ENCODE data around the gene PNLIPRP3. TPM values are rescaled to one million over a fixed set of nuclear protein-coding genes. Genes with fewer than 3 reads are reported as not detected.
A peak's percentile ranks its signal among the peaks of the same experiment; 100 is the strongest.

PNLIPRP3 gene
- total and polyA plus RNA-seq, 5 donors from 2014 or later: not detected

DNA sequence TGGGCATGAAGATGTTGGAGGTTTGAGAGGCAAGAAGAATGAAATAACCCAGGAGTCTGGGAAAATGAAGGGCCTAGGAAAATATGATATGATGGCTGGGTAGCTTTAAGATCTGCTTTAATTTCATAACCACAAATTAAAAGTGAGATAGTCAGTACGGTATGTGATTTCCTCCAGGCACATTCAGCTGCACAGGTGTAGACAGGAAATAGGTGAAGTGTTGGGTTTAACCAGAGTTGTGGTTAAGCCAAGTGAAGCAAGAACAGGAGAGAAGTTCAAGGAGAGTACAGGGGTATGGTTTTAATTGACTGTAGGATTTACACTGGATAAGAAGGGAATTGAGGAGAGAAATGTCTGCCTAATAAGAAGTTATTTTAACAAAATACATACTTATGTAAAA is 2.6 kb downstream of the PNLIPRP3 start:
- Histone ChIP-seq H3K27ac (ENCODE audit: insufficient read depth, low read length, poor library complexity, severe bottlenecking) (no peak overlapping the region), H3K4me3 (ENCODE audit: low read depth, low read length) (no peak overlapping the region), H3K9me3 (ENCODE audit: control insufficient read depth in 2 of 2, low read length in 2 of 2) (no peaks in the 10 kb centered on the region), H3K36me3 (ENCODE audit: control insufficient read depth, insufficient read depth, low read length) (no peaks in the 10 kb centered on the region), H3K27me3 (ENCODE audit: control insufficient read depth, insufficient read depth, low read length) (no peaks in the 10 kb centered on the region), H3K4me1 (ENCODE audit: control insufficient read depth, insufficient read depth, low read length, poor library complexity, severe bottlenecking) (no peaks in the 10 kb centered on the region)
- Mint-ChIP-seq H3K36me3 (no peaks in the 10 kb centered on the region), H3K4me1 (no peaks in the 10 kb centered on the region), H3K9me3 (peaks cover 0 to 3% (median 0%) of the 10 kb centered on the region in 7 donors), H3K4me3 (no peak overlapping the region), H3K27me3 (no peaks in the 10 kb centered on the region), H3K27ac (no peak overlapping the region)
- DNase-seq: no peak
- ATAC-seq (ENCODE audit: low read depth in 2 of 2): no peak

DNA sequence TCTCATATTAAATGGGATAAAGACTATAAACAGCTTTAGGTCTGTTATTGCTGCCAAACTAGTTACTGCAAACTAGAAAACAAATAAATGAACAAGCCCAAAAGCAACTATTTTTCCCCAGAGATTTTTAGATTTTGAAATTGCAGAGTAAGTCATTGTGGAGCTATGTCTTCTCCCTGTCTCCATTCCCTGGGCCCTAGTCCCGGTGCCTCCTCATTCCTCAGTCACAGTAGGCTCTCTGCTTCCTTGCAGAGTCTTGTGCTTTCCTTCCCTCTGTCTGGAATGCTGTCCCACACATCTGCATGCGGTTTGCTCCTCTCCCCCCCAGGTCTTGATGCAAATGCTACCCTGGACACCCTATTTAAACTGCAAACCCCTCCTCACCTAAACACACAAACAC is 4.0 kb downstream of the PNLIPRP3 start:
- Histone ChIP-seq H3K9me3 (ENCODE audit: control insufficient read depth in 2 of 2, low read length in 2 of 2) (no peaks in the 10 kb centered on the region), H3K4me1 (ENCODE audit: control insufficient read depth, insufficient read depth, low read length, poor library complexity, severe bottlenecking) (no peaks in the 10 kb centered on the region), H3K4me3 (ENCODE audit: low read depth, low read length) (no peak overlapping the region), H3K27ac (ENCODE audit: insufficient read depth, low read length, poor library complexity, severe bottlenecking) (no peak overlapping the region), H3K36me3 (ENCODE audit: control insufficient read depth, insufficient read depth, low read length) (no peaks in the 10 kb centered on the region), H3K27me3 (ENCODE audit: control insufficient read depth, insufficient read depth, low read length) (no peaks in the 10 kb centered on the region)
- Mint-ChIP-seq H3K27me3 (no peaks in the 10 kb centered on the region), H3K4me1 (no peaks in the 10 kb centered on the region), H3K27ac (no peak overlapping the region), H3K4me3 (no peak overlapping the region), H3K9me3 (no peaks in the 10 kb centered on the region), H3K36me3 (no peaks in the 10 kb centered on the region)
- ATAC-seq (ENCODE audit: low read depth in 2 of 2): no peak
- no peak for DNase-seq

DNA sequence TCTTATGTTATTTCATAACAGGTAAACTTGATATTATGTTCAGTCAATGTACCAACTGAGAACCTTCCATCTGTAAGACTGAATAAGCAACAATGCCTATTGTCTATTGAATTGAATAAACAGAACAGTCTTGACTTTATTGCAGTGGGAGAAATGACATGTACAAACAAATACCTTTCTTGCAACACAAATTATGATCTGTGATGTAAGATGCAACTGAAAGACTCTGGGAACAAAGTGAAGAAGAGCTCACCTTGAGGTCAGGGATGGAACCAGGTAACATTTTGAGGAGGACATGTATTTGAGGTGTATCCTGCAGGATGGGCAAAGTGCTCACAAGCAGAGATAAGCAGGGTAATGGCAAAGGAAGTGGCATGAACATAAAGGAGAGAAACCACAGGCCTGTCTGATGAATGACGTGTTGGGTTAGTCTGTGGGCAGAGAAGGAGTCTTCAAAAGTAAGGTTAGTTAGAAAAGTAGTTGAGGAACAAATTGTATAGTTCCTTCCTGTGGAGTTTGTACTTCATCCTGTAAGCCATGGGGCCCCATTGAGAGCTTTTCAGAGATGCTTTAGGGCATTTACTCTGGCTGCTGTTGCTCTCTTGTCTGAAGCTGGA is 9.5 kb downstream of the PNLIPRP3 start:
- H3K27me3 Mint-ChIP-seq: no peaks in the 10 kb centered on the region
- no peak overlapping the region for H3K27ac Mint-ChIP-seq

DNA sequence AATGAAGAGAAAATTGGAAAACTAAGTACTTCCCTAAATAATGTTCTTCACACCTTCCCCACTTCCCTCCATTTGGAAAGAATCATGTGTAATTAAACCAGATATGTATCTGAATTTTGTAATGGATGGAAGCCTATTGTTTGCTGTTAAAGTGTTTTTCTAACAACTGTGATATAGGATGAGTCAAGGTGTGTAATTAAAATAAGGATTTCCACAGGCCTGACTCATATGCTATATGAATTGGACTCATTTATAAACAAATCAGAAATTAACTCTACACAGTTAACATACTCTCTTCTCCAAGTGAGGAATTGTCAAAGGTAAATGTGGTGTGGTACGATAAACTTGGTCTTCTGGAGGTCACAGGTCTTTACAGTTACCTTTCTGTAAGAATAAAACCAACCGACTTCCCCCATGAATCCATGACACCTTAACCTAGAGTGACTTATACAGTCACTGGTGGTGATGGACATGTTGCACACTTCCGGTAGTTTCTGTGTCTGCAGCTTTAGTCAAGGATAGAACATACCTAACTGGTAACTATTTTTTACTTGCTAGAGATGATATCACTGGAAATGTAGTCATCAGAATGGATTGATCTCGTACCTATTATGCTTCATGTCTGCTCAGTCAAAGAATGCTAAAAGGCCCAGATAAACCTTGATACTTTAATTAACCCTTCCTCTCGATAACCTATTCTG is 12.8 kb downstream of the PNLIPRP3 start:
- Mint-ChIP-seq H3K36me3 (no peaks in the 10 kb centered on the region), H3K9me3 (peaks cover 0 to 3% (median 0%) of the 10 kb centered on the region in 7 donors), H3K27ac (no peak overlapping the region), H3K4me3 (no peak overlapping the region), H3K4me1 (no peaks in the 10 kb centered on the region), H3K27me3 (no peaks in the 10 kb centered on the region)
- ATAC-seq (ENCODE audit: low read depth in 2 of 2) (no peak), DNase-seq (no peak)
- no peaks in the 10 kb centered on the region for H3K36me3 ChIP-seq (ENCODE audit: control insufficient read depth, insufficient read depth, low read length)
- H3K27ac ChIP-seq (ENCODE audit: insufficient read depth, low read length, poor library complexity, severe bottlenecking): no peak overlapping the region
- no peaks in the 10 kb centered on the region for H3K9me3 ChIP-seq (ENCODE audit: control insufficient read depth in 2 of 2, low read length in 2 of 2)
- no peaks in the 10 kb centered on the region for H3K4me1 ChIP-seq (ENCODE audit: control insufficient read depth, insufficient read depth, low read length, poor library complexity, severe bottlenecking)
- H3K4me3 ChIP-seq (ENCODE audit: low read depth, low read length): no peak overlapping the region
- no peaks in the 10 kb centered on the region for H3K27me3 ChIP-seq (ENCODE audit: control insufficient read depth, insufficient read depth, low read length)

More for the DNA sequence above, 9.5 kb downstream of the PNLIPRP3 start:
- no peak overlapping the region for H3K4me3 ChIP-seq (ENCODE audit: low read depth, low read length)
- no peaks in the 10 kb centered on the region for H3K4me1 Mint-ChIP-seq
- H3K4me1 ChIP-seq (ENCODE audit: control insufficient read depth, insufficient read depth, low read length, poor library complexity, severe bottlenecking): no peaks in the 10 kb centered on the region
- H3K27me3 ChIP-seq (ENCODE audit: control insufficient read depth, insufficient read depth, low read length): no peaks in the 10 kb centered on the region
- no peaks in the 10 kb centered on the region for H3K36me3 Mint-ChIP-seq
- no peak overlapping the region for H3K27ac ChIP-seq (ENCODE audit: insufficient read depth, low read length, poor library complexity, severe bottlenecking)
- DNase-seq (no peak), ATAC-seq (ENCODE audit: low read depth in 2 of 2) (no peak)
- no peaks in the 10 kb centered on the region for H3K9me3 ChIP-seq (ENCODE audit: control insufficient read depth in 2 of 2, low read length in 2 of 2)
- H3K36me3 ChIP-seq (ENCODE audit: control insufficient read depth, insufficient read depth, low read length): no peaks in the 10 kb centered on the region
- H3K4me3 Mint-ChIP-seq: no peak overlapping the region
- H3K9me3 Mint-ChIP-seq: no peaks in the 10 kb centered on the region

DNA sequence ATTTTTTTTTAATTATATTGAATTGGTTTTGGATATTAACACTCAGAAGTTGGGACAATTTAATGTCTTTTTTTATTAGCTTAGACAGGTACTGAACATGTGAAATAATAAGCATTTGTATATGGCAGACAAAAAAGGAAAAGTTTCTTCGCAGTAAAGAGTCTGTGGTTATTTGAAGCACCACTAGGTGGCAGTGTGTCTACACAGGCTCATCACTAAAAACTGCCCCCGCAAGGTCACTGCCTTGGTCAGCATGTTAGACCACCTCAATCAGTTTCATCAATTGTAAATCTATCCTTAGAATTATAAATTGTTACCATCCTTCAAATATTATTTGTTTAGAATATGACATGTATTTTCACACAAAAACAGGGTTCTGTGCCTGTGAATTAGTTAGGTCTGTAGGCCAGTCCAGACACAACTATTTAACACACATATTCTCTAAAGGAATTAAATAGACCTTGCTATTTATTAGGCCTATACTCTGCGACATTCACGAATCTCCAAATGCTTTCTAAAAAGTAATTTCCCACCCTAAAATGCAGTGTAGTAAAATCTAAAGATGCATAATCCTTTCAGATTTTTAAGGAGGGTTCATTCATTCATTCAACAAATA is 17.0 kb downstream of the PNLIPRP3 start:
- H3K36me3 ChIP-seq (ENCODE audit: control insufficient read depth, insufficient read depth, low read length): no peaks in the 10 kb centered on the region
- H3K27ac ChIP-seq (ENCODE audit: insufficient read depth, low read length, poor library complexity, severe bottlenecking): no peak overlapping the region
- H3K27me3 ChIP-seq (ENCODE audit: control insufficient read depth, insufficient read depth, low read length): no peaks in the 10 kb centered on the region
- no peaks in the 10 kb centered on the region for H3K4me1 ChIP-seq (ENCODE audit: control insufficient read depth, insufficient read depth, low read length, poor library complexity, severe bottlenecking)
- Mint-ChIP-seq H3K27ac (no peak overlapping the region), H3K4me1 (no peaks in the 10 kb centered on the region), H3K4me3 (peak overlapping the region in 1 of 4 donors; percentile 17), H3K27me3 (peaks cover 4% of the 10 kb centered on the region), H3K36me3 (no peaks in the 10 kb centered on the region), H3K9me3 (peaks cover 0 to 5% (median 0%) of the 10 kb centered on the region in 7 donors)
- DNase-seq: peak in 1 of 3 donors; percentile 17
- no peak overlapping the region for H3K4me3 ChIP-seq (ENCODE audit: low read depth, low read length)
- no peak for ATAC-seq (ENCODE audit: low read depth in 2 of 2)
- H3K9me3 ChIP-seq (ENCODE audit: control insufficient read depth in 2 of 2, low read length in 2 of 2): no peaks in the 10 kb centered on the region

DNA sequence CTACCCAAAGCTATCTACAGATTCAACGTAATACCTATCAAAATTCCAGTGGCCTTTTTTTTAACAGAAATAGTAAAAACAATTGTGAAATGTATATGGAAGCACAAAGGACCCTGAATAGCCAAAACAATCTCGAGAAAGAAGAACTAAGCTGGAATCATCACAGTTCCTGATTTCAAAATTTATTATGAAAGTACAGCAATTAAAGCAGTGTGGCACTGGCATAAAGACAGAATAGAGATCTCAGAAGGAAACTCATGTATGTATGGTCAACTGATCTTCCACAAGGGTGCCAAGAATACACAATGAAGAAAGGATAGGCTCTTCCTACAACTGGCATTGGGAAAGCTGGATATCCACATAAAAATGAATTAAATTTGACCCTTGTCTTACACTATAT is 23.2 kb downstream of the PNLIPRP3 start:
- Mint-ChIP-seq H3K9me3 (peaks cover 0 to 10% (median 2%) of the 10 kb centered on the region in 7 donors), H3K27me3 (peaks cover 4% of the 10 kb centered on the region), H3K36me3 (no peaks in the 10 kb centered on the region), H3K4me3 (no peak overlapping the region), H3K27ac (no peak overlapping the region), H3K4me1 (no peaks in the 10 kb centered on the region)
- H3K9me3 ChIP-seq (ENCODE audit: control insufficient read depth in 2 of 2, low read length in 2 of 2): no peaks in the 10 kb centered on the region
- no peak overlapping the region for H3K27ac ChIP-seq (ENCODE audit: insufficient read depth, low read length, poor library complexity, severe bottlenecking)
- ATAC-seq (ENCODE audit: low read depth in 2 of 2): no peak
- no peaks in the 10 kb centered on the region for H3K4me1 ChIP-seq (ENCODE audit: control insufficient read depth, insufficient read depth, low read length, poor library complexity, severe bottlenecking)
- no peaks in the 10 kb centered on the region for H3K27me3 ChIP-seq (ENCODE audit: control insufficient read depth, insufficient read depth, low read length)
- DNase-seq: no peak
- no peak overlapping the region for H3K4me3 ChIP-seq (ENCODE audit: low read depth, low read length)
- no peaks in the 10 kb centered on the region for H3K36me3 ChIP-seq (ENCODE audit: control insufficient read depth, insufficient read depth, low read length)

DNA sequence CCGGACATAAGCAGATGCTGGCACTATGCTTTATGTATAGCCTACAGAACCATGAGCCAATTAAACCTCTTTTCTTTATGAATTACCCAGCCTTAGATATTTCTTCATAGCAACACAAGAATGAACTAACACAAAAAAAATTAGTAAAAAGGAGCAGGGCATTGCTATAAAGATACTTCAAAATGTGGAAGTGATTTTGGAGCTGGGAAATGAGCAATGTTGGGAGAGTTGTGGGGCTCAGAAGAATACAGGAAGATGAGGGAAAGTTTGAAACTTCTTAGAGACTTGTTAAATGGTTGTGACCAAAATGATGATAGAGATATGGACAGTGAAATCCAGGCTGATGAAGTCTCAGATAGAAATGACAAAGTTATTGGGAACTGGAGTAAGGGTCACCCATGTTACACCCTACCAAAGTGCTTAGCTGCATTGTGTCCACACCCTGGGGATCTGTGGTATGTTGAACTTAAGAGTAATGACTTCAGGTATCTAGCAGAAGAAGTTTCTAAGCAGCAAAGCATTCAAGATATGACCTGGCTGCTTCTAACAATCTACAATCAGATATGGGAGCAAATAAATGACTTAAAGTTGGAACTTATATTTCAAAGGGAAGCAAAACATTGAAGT is 24.2 kb downstream of the PNLIPRP3 start:
- Mint-ChIP-seq H3K27me3 (peaks cover 4% of the 10 kb centered on the region), H3K4me1 (no peaks in the 10 kb centered on the region), H3K4me3 (no peak overlapping the region), H3K9me3 (peaks cover 0 to 10% (median 2%) of the 10 kb centered on the region in 7 donors), H3K36me3 (no peaks in the 10 kb centered on the region), H3K27ac (no peak overlapping the region)
- no peaks in the 10 kb centered on the region for H3K9me3 ChIP-seq (ENCODE audit: control insufficient read depth in 2 of 2, low read length in 2 of 2)
- ATAC-seq (ENCODE audit: low read depth in 2 of 2) (no peak), DNase-seq (no peak)
- H3K36me3 ChIP-seq (ENCODE audit: control insufficient read depth, insufficient read depth, low read length): no peaks in the 10 kb centered on the region
- no peaks in the 10 kb centered on the region for H3K27me3 ChIP-seq (ENCODE audit: control insufficient read depth, insufficient read depth, low read length)
- no peak overlapping the region for H3K4me3 ChIP-seq (ENCODE audit: low read depth, low read length)
- no peaks in the 10 kb centered on the region for H3K4me1 ChIP-seq (ENCODE audit: control insufficient read depth, insufficient read depth, low read length, poor library complexity, severe bottlenecking)
- no peak overlapping the region for H3K27ac ChIP-seq (ENCODE audit: insufficient read depth, low read length, poor library complexity, severe bottlenecking)
